Right ventricle myocardium superior (tissue), 1 donor: ENCODE data around the gene SUMO1. TPM values are rescaled to one million over a fixed set of nuclear protein-coding genes. Genes with fewer than 3 reads are reported as not detected.
"Not testable (repeated sequence)": the region's sequence is repeated elsewhere in the genome, so short reads cannot be mapped to it uniquely, and the experiment has no call there.

Source experiments
- ATAC-seq: fragments of 200-7000 bp; cut with Tn5 transposase; one replicate; pipeline ENCODE4 v1.9.1; 2020; ENCODE audit warnings: mild to moderate bottlenecking; ENCODE audit not compliant: poor library complexity
- DNase-seq: peaks from one replicate; pipeline ENCODE4 v3.0.0-alpha.2; 2020
- intact Hi-C: fragments of 100-400 bp; cut with DNase I; formaldehyde crosslinking; loops from one replicate; pipeline ENCODE4 v1.11.2; 2022
- long read RNA-seq: library from polyadenylated mRNA; unstranded; transcript quantifications from one replicate; pipeline ENCODE4 v2.0.0, GENCODE V29; 2021
- total RNA-seq: library from RNA; stranded (reverse); fragmentation: NEBNext Ultra II Directional; extraction: Animal tissue kit (Norgen Biotek cat#: 25700); gene quantifications from one replicate; pipeline ENCODE4 v1.2.1, GENCODE V29; 2021
- donor health status: DM: no; HTN: yes; CAD: no; lungs with severe emphysema.

The SUMO1 gene
- 64.6 TPM for total RNA-seq
- long read RNA-seq, transcript SUMO1-203 (5 exons, 1,536 nt): major isoform, 67 of 72 reads
- long read RNA-seq, partial matches to known transcripts: 1 of 72 reads
- long read RNA-seq, other reads (novel, unspliced or antisense): 2 of 72 reads

DNA sequence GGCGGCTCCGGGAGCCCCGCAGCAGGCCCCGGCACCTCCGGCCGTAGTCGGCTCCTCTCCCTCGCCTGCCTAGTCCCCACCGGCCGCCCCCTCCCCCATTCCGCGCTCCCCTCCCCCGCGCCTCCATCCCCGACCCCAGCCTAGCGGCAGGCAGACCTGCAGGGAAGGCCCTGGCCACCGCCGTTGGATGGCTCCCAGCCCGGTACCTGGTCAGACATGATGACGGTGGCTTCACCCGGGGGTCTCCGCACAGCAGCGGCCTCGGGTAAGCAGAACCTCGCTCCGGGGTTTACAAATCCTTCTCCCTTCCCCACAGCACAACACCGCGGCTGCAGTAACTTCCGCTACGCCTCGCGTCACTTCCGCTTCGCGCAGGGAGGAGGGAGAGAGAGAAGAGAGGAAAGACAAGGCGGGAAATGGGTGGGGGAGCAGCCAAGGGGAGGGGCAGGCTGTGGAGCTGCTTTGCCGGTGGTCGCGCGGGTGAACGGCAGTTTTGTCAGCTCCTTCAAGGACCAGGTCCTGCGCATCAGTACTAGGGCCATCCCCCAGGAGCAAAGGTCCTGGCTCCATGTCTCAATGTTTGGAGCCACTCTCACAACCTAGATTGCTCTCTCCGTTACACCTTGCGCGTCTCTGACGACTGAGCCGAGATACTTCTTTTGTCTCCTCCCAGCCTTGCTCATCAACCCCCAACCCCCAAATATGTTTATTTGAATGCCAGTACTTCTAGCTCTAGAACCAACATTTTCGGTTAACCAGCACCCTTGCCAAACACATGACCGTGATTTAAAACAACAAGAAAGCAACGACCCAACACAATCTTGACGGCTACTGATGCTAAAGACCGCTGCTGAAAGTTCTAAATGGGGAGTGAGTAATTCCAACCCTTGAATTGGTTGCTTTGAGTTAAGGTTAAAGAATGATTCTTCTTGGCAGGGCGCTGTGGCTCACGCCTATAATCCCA lies at the start of gene SUMO1:
SUMO1 (minus strand) TSS at position 364 of the 964 bp plus-strand sequence; CDS start at position 218, 146 bp downstream.
- ATAC-seq: peak; percentile 99
- intact Hi-C loops: no loop called here
- DNase-seq: peak; percentile 95

GRCh38 chr2:202286595-202286994 lies 48.2 kb upstream of the SUMO1 start:
- no peak for DNase-seq
- no peak for ATAC-seq

GRCh38 chr2:202278944-202279343 lies 40.5 kb upstream of the SUMO1 start:
- intact Hi-C loops: loop anchor here (10.0 kb wide), 1 partner anchor 96 kb away; the partner anchor contains the start of gene BMPR2

More at GRCh38 chr2:202286595-202286994, 48.2 kb upstream of the SUMO1 start:
- intact Hi-C loops: no loop called here

GRCh38 chr2:202278036-202278760 lies 39.8 kb upstream of the SUMO1 start:
- DNase-seq (no peak), ATAC-seq (no peak)
- intact Hi-C loops: loop anchor here (10.0 kb wide), 1 partner anchor 97 kb away; the partner anchor contains the start of gene BMPR2

More at GRCh38 chr2:202278944-202279343, 40.5 kb upstream of the SUMO1 start:
- ATAC-seq (peak; percentile 74), DNase-seq (no peak)

- intact Hi-C loops: loop anchor here (10.0 kb wide), 1 partner anchor 99 kb away; the partner anchor contains the start of gene BMPR2
- not testable (repeated sequence) for ATAC-seq, DNase-seq
Measured at GRCh38 chr2:202276078-202276720, 37.8 kb upstream of the SUMO1 start.

GRCh38 chr2:202270487-202270886 lies 32.1 kb upstream of the SUMO1 start:
- ATAC-seq (no peak), DNase-seq (no peak)
- intact Hi-C loops: loop anchor here (10.0 kb wide), 1 partner anchor 104 kb away; the partner anchor contains the start of gene BMPR2

DNA sequence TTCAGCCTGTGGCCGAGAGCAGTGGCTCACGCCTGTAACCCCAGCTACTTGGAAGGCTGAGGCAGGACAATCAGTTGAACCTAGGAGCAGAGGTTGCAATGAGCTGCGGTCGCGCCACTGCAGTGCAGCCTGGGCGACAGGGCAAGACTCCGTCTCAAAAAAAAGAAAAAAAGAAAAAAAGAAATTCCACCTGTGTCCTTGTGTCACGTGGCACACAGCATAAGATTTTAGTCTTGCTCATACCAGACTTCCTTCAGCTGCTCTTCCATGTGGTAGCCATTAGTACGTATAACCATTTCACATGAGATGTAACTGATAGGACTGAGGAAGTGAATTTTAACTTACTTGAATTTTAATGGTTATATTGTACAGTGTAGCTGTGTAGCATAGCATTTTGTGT lies 31.2 kb upstream of the SUMO1 start:
- ATAC-seq (no peak), DNase-seq (no peak)
- intact Hi-C loops: no loop called here

DNA sequence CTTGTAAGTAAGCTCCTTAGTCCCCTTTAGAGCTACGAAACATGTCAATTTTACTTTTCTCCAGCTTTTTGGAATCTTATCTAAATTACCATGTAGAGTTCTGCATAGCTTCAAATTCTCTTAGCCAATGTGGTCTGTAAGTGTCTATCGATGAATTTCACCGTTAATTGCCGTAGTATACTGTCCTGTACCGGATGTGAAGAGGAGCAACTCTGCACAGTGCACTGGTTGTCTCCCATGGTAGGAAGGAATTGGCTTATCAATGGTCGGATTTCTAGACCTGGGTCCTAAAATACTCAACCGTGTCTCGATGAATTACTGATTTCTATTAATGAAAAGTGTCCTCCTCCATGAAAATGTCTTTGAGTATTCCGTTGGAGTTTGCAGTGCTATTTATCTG lies 29.1 kb upstream of the SUMO1 start:
- intact Hi-C loops: no loop called here

GRCh38 chr2:202265467-202266277 lies 27.3 kb upstream of the SUMO1 start, which contains the start of gene NOP58:
Gene NOP58 (plus strand): TSS chr2:202265763. CDS start chr2:202265942, 179 bp downstream.
- DNase-seq (peak; percentile 93), ATAC-seq (peak; percentile 99)
- intact Hi-C loops: no loop called here

More for the DNA sequence above, 29.1 kb upstream of the SUMO1 start:
- ATAC-seq: no peak
- DNase-seq: no peak

DNA sequence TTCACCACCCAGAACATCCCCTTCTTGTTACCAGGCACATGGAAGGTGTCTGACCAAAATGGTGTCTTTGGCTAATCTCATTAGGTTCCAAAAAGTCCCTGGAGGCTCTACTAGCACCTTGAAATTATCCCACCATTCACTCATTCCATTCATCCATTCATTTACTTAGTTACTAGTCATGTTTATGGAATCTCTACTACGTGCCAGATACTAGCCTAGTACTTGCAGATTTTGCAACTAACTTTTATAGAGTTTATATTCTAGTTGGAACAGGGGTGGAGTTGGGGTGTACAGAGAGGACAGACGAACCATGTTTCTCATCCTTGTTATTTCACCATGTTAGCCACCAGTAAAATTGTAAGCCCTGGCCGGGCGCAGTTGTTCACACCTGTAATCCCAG lies 23.1 kb upstream of the SUMO1 start:
- DNase-seq (no peak), ATAC-seq (no peak)
- intact Hi-C loops: no loop called here

GRCh38 chr2:202251494-202251893 lies 13.1 kb upstream of the SUMO1 start:
- no peak for ATAC-seq
- no peak for DNase-seq
- intact Hi-C loops: no loop called here

- ATAC-seq: no peak
- intact Hi-C loops: no loop called here
- DNase-seq: no peak
Measured at GRCh38 chr2:202249521-202250253, 11.3 kb upstream of the SUMO1 start.

- ATAC-seq, intact Hi-C loops, DNase-seq: not testable (repeated sequence)
Measured at GRCh38 chr2:202247710-202248109, 9.3 kb upstream of the SUMO1 start.

DNA sequence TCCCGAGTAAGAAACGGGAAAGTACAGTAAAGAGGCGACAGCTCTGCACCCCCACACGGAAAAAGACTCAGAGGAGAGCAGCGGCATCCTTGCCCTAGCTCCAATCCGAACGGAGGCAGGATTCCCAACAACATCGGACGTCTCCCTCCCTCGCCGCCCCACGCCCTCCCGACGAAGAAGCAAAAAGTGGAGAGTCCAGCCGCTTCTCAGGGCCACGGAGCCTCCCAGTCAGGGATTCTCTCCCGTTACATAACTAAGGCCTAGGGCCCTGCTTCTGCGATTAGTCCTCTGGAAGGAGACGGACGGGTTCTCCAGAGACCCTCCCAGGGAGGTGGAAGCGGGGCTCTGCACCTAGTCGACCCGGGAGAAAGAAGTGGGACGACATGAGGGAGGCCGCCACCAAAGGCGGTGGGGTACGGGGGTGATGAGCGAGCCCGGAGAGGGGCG lies 587 bp downstream of the SUMO1 start:
- intact Hi-C loops: no loop called here
- no peak for DNase-seq
- ATAC-seq: peak; percentile 51

GRCh38 chr2:202221873-202222272 lies 16.5 kb downstream of the SUMO1 start:
- ATAC-seq: no peak
- no peak for DNase-seq
- intact Hi-C loops: no loop called here

- ATAC-seq (no peak), DNase-seq (no peak)
- intact Hi-C loops: no loop called here
Measured at GRCh38 chr2:202215179-202215578, 23.2 kb downstream of the SUMO1 start.

DNA sequence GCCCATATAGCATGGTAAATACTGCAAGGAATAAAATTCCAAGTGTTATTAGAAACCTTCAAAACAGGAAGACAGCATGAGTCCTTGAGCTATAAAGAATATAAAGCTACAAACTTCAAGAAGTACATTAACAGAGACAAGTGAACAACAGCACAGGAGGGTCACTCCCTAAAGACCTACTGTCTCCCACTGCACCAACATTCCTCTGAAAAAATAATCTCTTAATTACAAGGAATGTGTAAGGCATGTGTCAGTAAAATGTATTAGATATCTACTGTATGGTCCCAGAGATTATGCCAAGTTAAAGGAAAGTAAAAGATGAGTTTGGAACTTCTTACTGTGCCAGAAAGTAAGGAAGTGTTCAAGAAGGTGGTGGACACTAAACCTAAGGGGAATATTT lies 29.9 kb downstream of the SUMO1 start:
- intact Hi-C loops: no loop called here
- DNase-seq (no peak), ATAC-seq (no peak)
